Left renal cortex interstitium (tissue), 4 donors: ENCODE measurements around the gene SZT2. TPM values are rescaled to one million over a fixed set of nuclear protein-coding genes. Genes with fewer than 3 reads are reported as not detected.

Experiments used
- DNase-seq, 4 donors: peaks; one replicate each; pipeline ENCODE4 v3.0.0-alpha.2; 2013; ENCODE audit warnings: low read depth in 4 of 4, low spot score in 2 of 4, missing footprints in 1 of 4
- polyA plus RNA-seq, 4 donors: library from polyadenylated mRNA; unstranded; fragments of 120-200 nt; gene quantifications; one replicate each; pipeline ENCODE4 v1.2.1, GENCODE V29; 2013; ENCODE audit not compliant: insufficient read length in 4 of 4

Gene SZT2
- 10 to 100 TPM; 14.5 to 36.1 (median 22.5) TPM for polyA plus RNA-seq

DNA sequence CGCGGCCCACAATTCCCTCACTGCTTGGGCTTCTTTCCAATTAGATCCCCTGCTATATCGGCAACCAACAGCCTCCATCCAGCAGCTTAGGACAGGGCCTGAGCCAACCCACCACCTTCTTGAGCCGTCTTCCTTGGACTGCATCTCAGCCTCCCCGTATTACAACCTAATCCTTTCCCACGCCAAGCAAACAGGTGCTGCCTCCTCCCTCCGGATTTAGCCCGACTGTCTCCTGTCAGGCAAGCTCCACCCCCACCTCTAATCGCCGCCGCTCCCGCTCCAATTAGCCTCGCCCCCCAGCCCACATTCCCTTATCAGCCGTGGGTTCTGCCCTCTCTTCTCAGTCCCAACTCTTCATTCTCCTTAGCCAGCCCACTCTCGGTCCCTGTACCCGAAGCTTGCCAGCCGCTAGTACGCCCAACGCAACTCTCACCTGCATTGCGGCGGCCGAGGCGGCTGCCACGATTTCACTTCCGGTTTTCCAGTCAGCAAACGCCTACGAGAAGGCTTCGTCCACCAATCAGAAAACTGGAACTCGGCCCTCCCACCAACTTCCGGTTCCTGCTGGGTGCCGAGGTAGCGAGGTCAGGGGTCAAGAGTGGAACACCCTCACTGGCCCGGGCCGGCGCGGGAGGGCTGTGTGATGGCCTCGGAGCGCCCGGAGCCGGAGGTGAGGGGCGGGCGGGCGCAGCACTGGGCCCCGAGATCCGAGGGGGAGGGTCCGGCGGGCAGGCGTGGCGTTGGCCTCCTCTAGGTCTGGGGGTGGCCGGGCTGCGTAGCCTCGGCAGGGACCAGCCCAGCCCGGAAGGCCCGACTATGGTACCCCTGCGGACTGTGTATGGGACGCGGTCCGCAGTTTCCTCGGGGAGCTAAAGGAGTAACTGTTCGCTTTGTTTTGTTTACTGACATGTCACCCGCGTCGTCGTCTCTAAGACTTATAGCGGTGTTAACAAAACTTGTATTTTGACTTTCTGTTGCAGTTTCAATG is at the start of gene SZT2, which contains the start of gene MED8:
SZT2 (plus strand) TSS at position 574 of the 988 bp plus-strand sequence; CDS start at position 644, 70 bp downstream.
MED8 (minus strand) TSS at position 475 of the 988 bp plus-strand sequence; CDS start at position 439, 36 bp downstream.
- peak; percentile 89 to 95 (median 92) for DNase-seq

- DNase-seq, result no peak
Observed at GRCh38 chr1:43340559-43340958, 49.1 kb upstream of the SZT2 start.

- no peak for DNase-seq
Observed at GRCh38 chr1:43344267-43344850, 45.3 kb upstream of the SZT2 start.

DNA sequence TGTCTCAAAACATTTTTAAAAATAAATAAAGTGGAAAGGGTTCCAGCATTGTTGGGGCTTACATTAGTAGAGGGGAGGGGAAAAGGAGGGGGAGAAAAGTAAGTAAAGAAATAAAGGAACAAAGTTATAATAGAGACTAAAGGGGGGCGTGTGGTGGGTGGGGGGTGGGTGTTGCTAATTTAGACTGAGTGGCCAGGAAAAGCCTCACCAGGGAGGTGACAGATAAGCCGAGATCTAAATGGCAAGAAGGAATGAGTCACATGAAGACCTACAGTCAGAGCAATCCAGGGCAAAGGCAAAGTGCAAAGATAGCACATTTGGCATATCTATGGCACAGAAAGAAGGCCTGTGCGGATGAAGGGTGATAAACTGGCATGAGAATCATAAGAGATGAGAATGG is 44.6 kb upstream of the SZT2 start:
- DNase-seq, result no peak

GRCh38 chr1:43346636-43347035 is 43.1 kb upstream of the SZT2 start:
- DNase-seq, result no peak

DNA sequence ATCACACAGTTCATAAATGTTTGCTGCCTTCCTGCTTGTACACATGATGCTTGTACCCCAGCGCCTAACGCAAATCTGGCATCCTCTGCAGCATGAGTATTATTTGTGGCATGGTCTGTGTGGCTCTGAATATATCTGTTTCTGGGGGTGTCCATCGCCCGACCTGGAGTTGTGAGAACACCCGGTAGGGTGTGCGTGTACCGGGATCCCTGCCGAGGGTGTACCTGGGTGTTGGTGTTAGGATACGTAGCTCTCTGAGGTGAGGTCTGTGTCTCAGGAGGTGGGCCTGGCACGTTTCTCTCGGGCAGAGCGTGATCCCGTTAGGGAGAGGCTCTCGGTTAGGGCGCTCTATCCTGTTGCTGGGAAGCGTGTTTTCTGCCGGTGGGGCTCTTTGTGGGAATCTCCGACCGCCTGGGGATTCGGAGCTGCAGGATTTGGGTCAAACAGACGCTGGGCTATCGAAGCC is 41.3 kb upstream of the SZT2 start:
- DNase-seq, result peak in 1 of 4 donors; percentile 37

- peak in 3 of 4 donors; percentile 63 to 74 (median 65) for DNase-seq
Observed at GRCh38 chr1:43348809-43349593, 40.7 kb upstream of the SZT2 start.

GRCh38 chr1:43349594-43350306 is 39.9 kb upstream of the SZT2 start:
- no peak for DNase-seq

GRCh38 chr1:43350976-43351375 is 38.7 kb upstream of the SZT2 start:
- DNase-seq, result no peak

DNA sequence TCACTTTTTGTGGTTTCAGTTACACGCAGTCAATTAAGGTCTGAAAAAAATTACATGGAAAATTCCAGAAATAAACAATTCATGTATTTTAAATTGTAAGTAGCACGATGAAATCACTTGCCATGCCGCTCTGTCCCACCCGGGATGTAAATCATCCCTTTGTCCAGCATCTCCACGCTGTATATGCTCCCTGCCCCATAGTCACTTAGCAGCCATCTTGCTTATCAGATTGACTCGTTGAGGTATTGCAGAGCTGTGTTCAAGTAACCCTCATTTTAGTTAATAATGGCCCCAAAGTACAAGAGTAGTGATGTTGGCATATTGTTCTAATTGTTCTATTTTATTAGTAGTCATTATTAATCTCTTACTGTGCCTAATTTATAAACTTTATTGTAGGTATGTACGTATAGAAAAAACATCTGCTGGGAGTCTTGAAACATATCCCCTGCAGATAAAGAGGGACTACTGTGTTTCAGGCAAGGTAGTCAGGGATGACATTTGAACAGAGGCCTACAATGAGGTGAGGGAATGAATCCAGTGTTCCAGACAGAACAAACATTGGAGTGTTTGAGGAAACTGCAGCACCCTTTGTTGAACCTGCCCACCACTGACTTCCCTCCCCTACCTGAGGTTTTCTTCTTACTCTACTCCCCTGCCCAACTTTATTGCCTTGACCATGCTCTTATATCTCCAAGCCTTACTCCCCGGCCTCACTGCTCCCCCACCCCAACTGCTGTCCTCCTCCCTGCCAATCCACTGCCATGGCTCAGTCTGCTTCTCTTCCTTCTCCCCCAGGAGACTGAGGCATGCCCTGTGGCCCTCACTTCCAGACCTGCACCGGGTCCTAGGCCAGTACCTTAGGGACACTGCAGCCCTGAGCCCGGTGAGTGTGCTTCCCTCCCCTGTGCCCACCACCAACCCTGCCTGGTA is 38.0 kb upstream of the SZT2 start:
- no peak for DNase-seq

DNA sequence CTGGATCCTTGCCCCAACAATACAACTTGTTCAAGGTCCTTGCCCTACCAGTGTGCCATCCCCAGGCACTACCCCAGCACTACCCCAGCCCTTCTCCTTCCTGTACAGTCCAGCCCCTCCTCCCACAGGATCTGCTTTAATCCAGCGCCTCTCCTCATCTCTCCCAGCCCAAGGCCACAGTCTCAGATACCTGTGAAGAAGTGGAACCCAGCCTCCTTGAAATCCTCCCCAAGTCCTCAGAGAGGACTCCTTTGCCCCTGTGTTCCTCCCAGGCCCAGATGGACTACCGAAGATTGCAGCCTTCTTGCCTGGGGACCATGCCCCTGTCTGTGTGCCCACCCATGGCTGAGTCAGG is 37.4 kb upstream of the SZT2 start:
- no peak for DNase-seq

DNA sequence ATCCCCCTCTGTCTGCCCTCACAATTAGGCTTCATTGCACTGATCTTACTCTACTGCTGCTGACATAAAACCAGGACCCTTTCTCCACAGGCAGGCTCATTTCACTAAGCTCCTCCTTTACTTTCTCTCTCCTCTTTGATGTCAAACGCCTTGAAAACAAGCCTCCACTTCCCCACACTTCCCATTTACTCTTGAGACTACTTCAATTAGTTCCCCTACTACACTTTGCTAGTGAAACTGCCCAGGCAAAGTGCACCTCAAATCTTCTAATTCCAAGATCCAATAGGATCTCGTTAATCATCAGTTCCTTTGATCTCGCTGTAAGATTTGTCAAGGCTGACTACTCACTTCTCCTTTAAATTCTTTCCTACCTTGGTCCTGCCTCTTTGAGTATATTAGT is 36.8 kb upstream of the SZT2 start:
- DNase-seq, result no peak

DNA sequence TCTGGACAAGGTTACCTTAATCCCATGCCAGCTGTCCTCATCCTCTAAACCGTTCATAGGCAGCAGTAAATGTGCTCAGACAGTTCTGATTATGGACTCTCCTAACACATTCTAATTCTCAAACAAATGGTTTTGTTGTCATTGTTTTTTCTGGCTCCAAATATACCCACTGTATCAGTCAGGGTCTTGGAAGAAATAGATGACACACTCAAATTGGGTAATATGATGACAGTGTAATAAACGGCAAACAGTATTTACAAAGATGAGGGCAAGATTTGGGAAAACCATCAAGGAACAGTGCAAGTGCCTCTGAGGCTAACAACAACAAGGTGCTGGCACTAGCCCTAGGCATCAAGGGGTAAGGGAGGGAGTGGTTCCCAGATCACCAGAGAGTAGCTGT is 35.2 kb upstream of the SZT2 start:
- DNase-seq, result no peak

GRCh38 chr1:43354936-43355335 is 34.8 kb upstream of the SZT2 start:
- no peak for DNase-seq

GRCh38 chr1:43357251-43357650 is 32.4 kb upstream of the SZT2 start:
- no peak for DNase-seq

DNA sequence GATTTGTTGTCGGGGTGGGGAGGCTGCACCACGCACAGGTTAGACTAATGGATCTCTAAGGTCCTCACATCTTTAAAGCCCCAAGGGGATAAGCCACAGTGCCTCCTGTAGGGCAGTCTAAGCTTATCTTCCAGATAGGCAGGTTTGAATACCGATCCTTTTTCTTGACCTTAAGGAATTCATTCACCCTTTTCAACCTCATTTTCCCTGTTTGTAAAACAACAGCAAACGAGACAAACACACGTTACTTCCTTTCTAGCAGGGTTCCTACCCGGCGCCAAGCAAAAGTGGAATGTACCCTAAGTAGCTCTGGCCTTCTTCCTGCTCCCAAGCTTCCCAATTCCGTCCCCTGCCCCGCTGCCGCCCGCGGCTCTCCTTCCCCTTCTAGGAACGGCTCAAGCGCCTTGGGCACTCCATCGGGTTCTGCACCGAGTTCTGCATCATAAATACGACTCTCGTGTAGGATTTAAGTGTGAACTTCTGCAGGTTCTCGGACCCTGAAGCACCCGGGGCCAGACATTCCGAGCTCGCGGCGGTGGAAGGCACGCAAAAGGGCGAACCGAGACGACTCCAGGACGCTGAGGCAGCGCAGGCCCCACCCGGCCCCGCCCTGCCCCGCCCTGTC is 31.5 kb upstream of the SZT2 start:
- DNase-seq, result no peak

GRCh38 chr1:43358746-43359693 is 30.7 kb upstream of the SZT2 start, which contains the start of gene CDC20:
CDC20 (plus strand) TSS chr1:43358981; CDS start chr1:43359216, 235 bp downstream.
- DNase-seq, result peak; percentile 88 to 96 (median 90)
